Measurements from ENCODE around the gene ADAM12. TPM values are rescaled to one million over a fixed set of nuclear protein-coding genes. Genes with fewer than 3 reads are reported as not detected.

Gene ADAM12
- total and polyA plus RNA-seq, 2 donors from 2014 or later, result 0.26 to 3.3 TPM

- TF ChIP-seq CTCF (IDR thresholded peaks at IDR 0.05; ENCODE audit: borderline replicate concordance, extremely low read depth, insufficient read depth), result no peak
- no peak for DNase-seq
- Histone ChIP-seq H3K27ac (ENCODE audit: low read depth in 2 of 2, low read length in 2 of 2) (no peak overlapping the region), H3K27me3 (ENCODE audit: control insufficient read depth, insufficient read depth, low read length) (no peaks in the 10 kb centered on the region), H3K4me3 (ENCODE audit: low read length in 3 of 3) (no peak overlapping the region), H3K4me1 (ENCODE audit: control insufficient read depth in 2 of 3, insufficient read depth in 2 of 3, low read depth in 1 of 3, low read length in 3 of 3) (no peaks in the 10 kb centered on the region), H3K9me3 (ENCODE audit: control insufficient read depth in 2 of 3, insufficient read depth in 1 of 3, low read length in 3 of 3) (no peaks in the 10 kb centered on the region), H3K9ac (ENCODE audit: low read length in 3 of 3) (no peak overlapping the region), H3K36me3 (ENCODE audit: control insufficient read depth in 2 of 3, insufficient read depth in 3 of 3, low read length in 3 of 3) (peaks cover 0 to 2% (median 0%) of the 10 kb centered on the region in 3 donors)
- intact Hi-C loops (cut with DNase I), result no loop called here
- no peak for FAIRE-seq
Measured at GRCh38 chr10:126286256-126286780, 102.0 kb downstream of the ADAM12 start.

- intact Hi-C loops (cut with DNase I), result no loop called here
- DNase-seq (no peak), FAIRE-seq (no peak)
Measured at GRCh38 chr10:126283307-126283706, 105.0 kb downstream of the ADAM12 start.

GRCh38 chr10:126278851-126279250 is 109.4 kb downstream of the ADAM12 start:
- intact Hi-C loops (cut with DNase I), result no loop called here
- Histone ChIP-seq H3K36me3 (ENCODE audit: control insufficient read depth in 2 of 3, insufficient read depth in 3 of 3, low read length in 3 of 3) (no peaks in the 10 kb centered on the region), H3K9me3 (ENCODE audit: control insufficient read depth in 2 of 3, insufficient read depth in 1 of 3, low read length in 3 of 3) (no peaks in the 10 kb centered on the region), H3K4me1 (ENCODE audit: control insufficient read depth in 2 of 3, insufficient read depth in 2 of 3, low read depth in 1 of 3, low read length in 3 of 3) (no peaks in the 10 kb centered on the region), H3K27me3 (ENCODE audit: control insufficient read depth, insufficient read depth, low read length) (no peaks in the 10 kb centered on the region), H3K9ac (ENCODE audit: low read length in 3 of 3) (no peak overlapping the region), H3K4me3 (ENCODE audit: low read length in 3 of 3) (no peak overlapping the region), H3K27ac (ENCODE audit: low read depth in 2 of 2, low read length in 2 of 2) (no peak overlapping the region)
- DNase-seq (no peak), FAIRE-seq (no peak)
- TF ChIP-seq CTCF (IDR thresholded peaks at IDR 0.05; ENCODE audit: borderline replicate concordance, extremely low read depth, insufficient read depth), result no peak

More at GRCh38 chr10:126283307-126283706, 105.0 kb downstream of the ADAM12 start:
- Histone ChIP-seq H3K9ac (ENCODE audit: low read length in 3 of 3) (no peak overlapping the region), H3K4me1 (ENCODE audit: control insufficient read depth in 2 of 3, insufficient read depth in 2 of 3, low read depth in 1 of 3, low read length in 3 of 3) (no peaks in the 10 kb centered on the region), H3K27ac (ENCODE audit: low read depth in 2 of 2, low read length in 2 of 2) (no peak overlapping the region), H3K4me3 (ENCODE audit: low read length in 3 of 3) (no peak overlapping the region), H3K36me3 (ENCODE audit: control insufficient read depth in 2 of 3, insufficient read depth in 3 of 3, low read length in 3 of 3) (no peaks in the 10 kb centered on the region), H3K27me3 (ENCODE audit: control insufficient read depth, insufficient read depth, low read length) (no peaks in the 10 kb centered on the region), H3K9me3 (ENCODE audit: control insufficient read depth in 2 of 3, insufficient read depth in 1 of 3, low read length in 3 of 3) (no peaks in the 10 kb centered on the region)
- TF ChIP-seq CTCF (IDR thresholded peaks at IDR 0.05; ENCODE audit: borderline replicate concordance, extremely low read depth, insufficient read depth), result no peak

GRCh38 chr10:126277181-126277580 is 111.1 kb downstream of the ADAM12 start:
- Histone ChIP-seq H3K9ac (ENCODE audit: low read length in 3 of 3) (no peak overlapping the region), H3K27ac (ENCODE audit: low read depth in 2 of 2, low read length in 2 of 2) (no peak overlapping the region), H3K4me1 (ENCODE audit: control insufficient read depth in 2 of 3, insufficient read depth in 2 of 3, low read depth in 1 of 3, low read length in 3 of 3) (no peaks in the 10 kb centered on the region), H3K36me3 (ENCODE audit: control insufficient read depth in 2 of 3, insufficient read depth in 3 of 3, low read length in 3 of 3) (no peaks in the 10 kb centered on the region), H3K27me3 (ENCODE audit: control insufficient read depth, insufficient read depth, low read length) (no peaks in the 10 kb centered on the region), H3K4me3 (ENCODE audit: low read length in 3 of 3) (no peak overlapping the region), H3K9me3 (ENCODE audit: control insufficient read depth in 2 of 3, insufficient read depth in 1 of 3, low read length in 3 of 3) (no peaks in the 10 kb centered on the region)
- DNase-seq (no peak), FAIRE-seq (no peak)
- intact Hi-C loops (cut with DNase I), result no loop called here
- no peak for TF ChIP-seq CTCF (IDR thresholded peaks at IDR 0.05; ENCODE audit: borderline replicate concordance, extremely low read depth, insufficient read depth)
